Activated CD4-positive, alpha-beta memory T cell treated with anti-CD3 and anti-CD28 coated beads, Interleukin-2, amount 10 ng/mL, durations not matched to agents 7 days and 5 days (primary cell): ENCODE measurements around the gene CPAMD8. TPM values are rescaled to one million over a fixed set of nuclear protein-coding genes. Genes with fewer than 3 reads are reported as not detected.

Experiments used
- CTCF ChIA-PET: fragments of 350-600 bp; sonication (Branson Sonifier 250); formaldehyde crosslinking; loops from one replicate; lab custom pipeline; 2021; ENCODE audit warnings: antibody characterized with exemption, inconsistent platforms; lab: Charles Lee
- POLR2A ChIA-PET: fragments of 350-600 bp; sonication (Branson Sonifier 250); formaldehyde crosslinking; loops from one replicate; lab custom pipeline; 2021; ENCODE audit warnings: antibody characterized with exemption; lab: Charles Lee
- DNase-seq: peaks from one replicate; pipeline ENCODE4 v3.0.0-alpha.2; 2020
- H3K27ac Mint-ChIP-seq: one replicate; pipeline ENCODE4 v1.8.0; 2021; ENCODE audit warnings: mild to moderate bottlenecking, mixed read lengths
- H3K27me3 Mint-ChIP-seq: one replicate; pipeline ENCODE4 v1.8.0; 2021; ENCODE audit warnings: mixed read lengths
- H3K36me3 Mint-ChIP-seq: one replicate; pipeline ENCODE4 v1.8.0; 2021; ENCODE audit warnings: low read depth, mixed read lengths
- H3K4me1 Mint-ChIP-seq: one replicate; pipeline ENCODE4 v1.8.0; 2021; ENCODE audit warnings: mixed read lengths
- H3K4me3 Mint-ChIP-seq: one replicate; pipeline ENCODE4 v1.8.0; 2021; ENCODE audit warnings: mild to moderate bottlenecking, mixed read lengths
- H3K9me3 Mint-ChIP-seq: one replicate; pipeline ENCODE4 v1.8.0; 2021; ENCODE audit warnings: mixed read lengths
- total RNA-seq, 2 experiments: library from RNA; stranded (reverse); gene quantifications; one replicate each; pipeline ENCODE4 v1.2.3, GENCODE V29; 2021

CPAMD8 gene
- total RNA-seq, 2 experiments from 2014 or later = 1.2 to 1.4 TPM

- H3K27me3 Mint-ChIP-seq = no peaks in the 10 kb centered on the region
- CTCF ChIA-PET = interaction anchor here (0.6 kb wide), 1 partner anchor 139 kb away, joined by 3 read pairs; no protein-coding TSS in a partner anchor
- POLR2A ChIA-PET = no interaction called here
- H3K27ac Mint-ChIP-seq = no peak overlapping the region
- no peak overlapping the region for H3K4me3 Mint-ChIP-seq
- peaks cover 38% of the 10 kb centered on the region for H3K36me3 Mint-ChIP-seq
- DNase-seq = no peak
- peaks cover 14% of the 10 kb centered on the region for H3K4me1 Mint-ChIP-seq
- peaks cover 8% of the 10 kb centered on the region for H3K9me3 Mint-ChIP-seq
Measured at GRCh38 chr19:16871871-16872270, 154.7 kb downstream of the CPAMD8 start.

GRCh38 chr19:16869331-16869972 lies 157.2 kb downstream of the CPAMD8 start:
- Mint-ChIP-seq H3K27me3 (no peaks in the 10 kb centered on the region), H3K4me3 (no peak overlapping the region), H3K4me1 (peaks cover 3% of the 10 kb centered on the region), H3K9me3 (peaks cover 3% of the 10 kb centered on the region), H3K36me3 (peaks cover 31% of the 10 kb centered on the region), H3K27ac (no peak overlapping the region)
- CTCF ChIA-PET = no interaction called here
- DNase-seq = no peak
- POLR2A ChIA-PET = no interaction called here

GRCh38 chr19:16868423-16869130 lies 158.0 kb downstream of the CPAMD8 start:
- no peak overlapping the region for H3K4me3 Mint-ChIP-seq
- H3K27ac Mint-ChIP-seq = no peak overlapping the region
- ChIA-PET CTCF (no interaction called here), POLR2A (no interaction called here)
- peaks cover 22% of the 10 kb centered on the region for H3K36me3 Mint-ChIP-seq
- no peaks in the 10 kb centered on the region for H3K4me1 Mint-ChIP-seq
- H3K27me3 Mint-ChIP-seq = no peaks in the 10 kb centered on the region
- no peaks in the 10 kb centered on the region for H3K9me3 Mint-ChIP-seq
- DNase-seq = no peak

GRCh38 chr19:16867211-16867610 lies 159.4 kb downstream of the CPAMD8 start:
- ChIA-PET CTCF (no interaction called here), POLR2A (no interaction called here)
- Mint-ChIP-seq H3K27ac (no peak overlapping the region), H3K9me3 (no peaks in the 10 kb centered on the region), H3K27me3 (no peaks in the 10 kb centered on the region), H3K4me1 (peaks cover 8% of the 10 kb centered on the region), H3K36me3 (peaks cover 16% of the 10 kb centered on the region), H3K4me3 (no peak overlapping the region)
- no peak for DNase-seq

- POLR2A ChIA-PET = no interaction called here
- no peaks in the 10 kb centered on the region for H3K27me3 Mint-ChIP-seq
- peaks cover 6% of the 10 kb centered on the region for H3K36me3 Mint-ChIP-seq
- no peaks in the 10 kb centered on the region for H3K9me3 Mint-ChIP-seq
- H3K4me3 Mint-ChIP-seq = no peak overlapping the region
- H3K27ac Mint-ChIP-seq = no peak overlapping the region
- peaks cover 12% of the 10 kb centered on the region for H3K4me1 Mint-ChIP-seq
- no peak for DNase-seq
- CTCF ChIA-PET = no interaction called here
Measured at GRCh38 chr19:16862826-16863415, 163.7 kb downstream of the CPAMD8 start.

- ChIA-PET POLR2A (no interaction called here), CTCF (no interaction called here)
- Mint-ChIP-seq H3K27ac (no peak overlapping the region), H3K9me3 (no peaks in the 10 kb centered on the region), H3K4me1 (peaks cover 12% of the 10 kb centered on the region), H3K4me3 (no peak overlapping the region), H3K36me3 (peaks cover 6% of the 10 kb centered on the region), H3K27me3 (no peaks in the 10 kb centered on the region)
- DNase-seq = no peak
Measured at GRCh38 chr19:16861834-16862233, 164.8 kb downstream of the CPAMD8 start.

GRCh38 chr19:16861011-16861410 lies 165.6 kb downstream of the CPAMD8 start:
- peaks cover 12% of the 10 kb centered on the region for H3K4me1 Mint-ChIP-seq
- POLR2A ChIA-PET = no interaction called here
- peaks cover 5% of the 10 kb centered on the region for H3K36me3 Mint-ChIP-seq
- DNase-seq = no peak
- CTCF ChIA-PET = no interaction called here
- no peak overlapping the region for H3K27ac Mint-ChIP-seq
- H3K4me3 Mint-ChIP-seq = no peak overlapping the region
- no peaks in the 10 kb centered on the region for H3K27me3 Mint-ChIP-seq
- no peaks in the 10 kb centered on the region for H3K9me3 Mint-ChIP-seq

- no peaks in the 10 kb centered on the region for H3K9me3 Mint-ChIP-seq
- POLR2A ChIA-PET = no interaction called here
- DNase-seq = no peak
- H3K27me3 Mint-ChIP-seq = no peaks in the 10 kb centered on the region
- no peak overlapping the region for H3K27ac Mint-ChIP-seq
- peaks cover 4% of the 10 kb centered on the region for H3K36me3 Mint-ChIP-seq
- H3K4me1 Mint-ChIP-seq = peaks cover 12% of the 10 kb centered on the region
- CTCF ChIA-PET = no interaction called here
- H3K4me3 Mint-ChIP-seq = no peak overlapping the region
Measured at GRCh38 chr19:16860118-16860517, 166.5 kb downstream of the CPAMD8 start.

GRCh38 chr19:16859626-16860025 lies 167.0 kb downstream of the CPAMD8 start:
- H3K9me3 Mint-ChIP-seq = no peaks in the 10 kb centered on the region
- H3K36me3 Mint-ChIP-seq = peaks cover 8% of the 10 kb centered on the region
- peaks cover 12% of the 10 kb centered on the region for H3K4me1 Mint-ChIP-seq
- DNase-seq = no peak
- H3K27me3 Mint-ChIP-seq = no peaks in the 10 kb centered on the region
- ChIA-PET POLR2A (no interaction called here), CTCF (no interaction called here)
- no peak overlapping the region for H3K27ac Mint-ChIP-seq
- no peak overlapping the region for H3K4me3 Mint-ChIP-seq

GRCh38 chr19:16856091-16856490 lies 170.5 kb downstream of the CPAMD8 start:
- H3K9me3 Mint-ChIP-seq = no peaks in the 10 kb centered on the region
- no peaks in the 10 kb centered on the region for H3K27me3 Mint-ChIP-seq
- ChIA-PET POLR2A (no interaction called here), CTCF (no interaction called here)
- H3K4me3 Mint-ChIP-seq = no peak overlapping the region
- H3K27ac Mint-ChIP-seq = no peak overlapping the region
- no peaks in the 10 kb centered on the region for H3K4me1 Mint-ChIP-seq
- no peak for DNase-seq
- H3K36me3 Mint-ChIP-seq = peaks cover 20% of the 10 kb centered on the region

GRCh38 chr19:16853066-16853465 lies 173.5 kb downstream of the CPAMD8 start:
- H3K9me3 Mint-ChIP-seq = no peaks in the 10 kb centered on the region

GRCh38 chr19:16851031-16851712 lies 175.4 kb downstream of the CPAMD8 start:
- DNase-seq = no peak
- ChIA-PET POLR2A (no interaction called here), CTCF (no interaction called here)
- Mint-ChIP-seq H3K27ac (no peak overlapping the region), H3K4me1 (no peaks in the 10 kb centered on the region), H3K9me3 (no peaks in the 10 kb centered on the region), H3K36me3 (peaks cover 23% of the 10 kb centered on the region), H3K27me3 (no peaks in the 10 kb centered on the region), H3K4me3 (no peak overlapping the region)

More at GRCh38 chr19:16853066-16853465, 173.5 kb downstream of the CPAMD8 start:
- no peak overlapping the region for H3K4me3 Mint-ChIP-seq
- DNase-seq = no peak
- no peaks in the 10 kb centered on the region for H3K27me3 Mint-ChIP-seq
- ChIA-PET CTCF (no interaction called here), POLR2A (no interaction called here)
- peaks cover 20% of the 10 kb centered on the region for H3K36me3 Mint-ChIP-seq
- H3K27ac Mint-ChIP-seq = no peak overlapping the region
- H3K4me1 Mint-ChIP-seq = no peaks in the 10 kb centered on the region

GRCh38 chr19:16850133-16850532 lies 176.5 kb downstream of the CPAMD8 start:
- no peak for DNase-seq
- H3K27ac Mint-ChIP-seq = no peak overlapping the region
- ChIA-PET POLR2A (no interaction called here), CTCF (no interaction called here)
- H3K4me1 Mint-ChIP-seq = no peaks in the 10 kb centered on the region
- peaks cover 22% of the 10 kb centered on the region for H3K36me3 Mint-ChIP-seq
- H3K9me3 Mint-ChIP-seq = no peaks in the 10 kb centered on the region
- H3K4me3 Mint-ChIP-seq = no peak overlapping the region
- H3K27me3 Mint-ChIP-seq = no peaks in the 10 kb centered on the region
